HepG2 (cell line): Measurements from ENCODE around the gene NAA38. TPM values are rescaled to one million over a fixed set of nuclear protein-coding genes. Genes with fewer than 3 reads are reported as not detected.
A peak's percentile ranks its signal among the peaks of the same experiment; 100 is the strongest.

ENCODE experiments used
- ARNTL ChIP-seq: sonication (generic); formaldehyde crosslinking; IDR thresholded peaks from 2 replicates; pipeline ENCODE4 v1.4.0; 2020; ENCODE audit warnings: mild to moderate bottlenecking, missing genetic modification reagents
- KDM2A ChIP-seq: sonication (generic); formaldehyde crosslinking; IDR thresholded peaks from 2 replicates; pipeline ENCODE4 v1.4.0; 2020; ENCODE audit warnings: low read depth, missing genetic modification reagents, borderline replicate concordance
- KDM5B ChIP-seq: sonication (generic); formaldehyde crosslinking; IDR thresholded peaks from 2 replicates; pipeline ENCODE4 v1.4.0; 2020; ENCODE audit warnings: missing genetic modification reagents, mild to moderate bottlenecking, borderline replicate concordance
- MBD4 ChIP-seq: IDR thresholded peaks from 2 replicates; pipeline ENCODE4 v1.6.1; 2012; ENCODE audit warnings: low read length, inconsistent platforms, borderline replicate concordance
- MXD4 ChIP-seq: IDR thresholded peaks from 2 replicates; pipeline ENCODE4 v1.6.1; 2016; ENCODE audit warnings: mild to moderate bottlenecking, missing biosample characterization, missing genetic modification reagents
- NBN ChIP-seq: fragments of 450-650 bp; conservative IDR thresholded peaks from 2 replicates; pipeline ENCODE4 v1.6.1; 2017
- PHF5A ChIP-seq: IDR thresholded peaks from one replicate; pipeline ENCODE4 v1.6.1; 2018; ENCODE audit warnings: low read depth, missing genetic modification reagents; ENCODE audit not compliant: unreplicated experiment
- PRMT3 ChIP-seq: sonication (generic); formaldehyde crosslinking; IDR thresholded peaks from 2 replicates; pipeline ENCODE4 v1.8.1; 2022; ENCODE audit warnings: low read depth, mild to moderate bottlenecking, moderate library complexity, missing genetic modification reagents, borderline replicate concordance
- RFX3 ChIP-seq: IDR thresholded peaks from 2 replicates; pipeline ENCODE4 v1.6.1; 2016; ENCODE audit warnings: missing biosample characterization, missing genetic modification reagents
- TBX2 ChIP-seq: sonication (generic); formaldehyde crosslinking; IDR thresholded peaks from 2 replicates; pipeline ENCODE4 v1.5.0; 2020; ENCODE audit warnings: missing genetic modification reagents, mild to moderate bottlenecking, borderline replicate concordance
- THAP11 ChIP-seq: IDR thresholded peaks from 2 replicates; pipeline ENCODE4 v1.6.1; 2016; ENCODE audit warnings: missing biosample characterization, missing genetic modification reagents
- YY1 ChIP-seq: IDR thresholded peaks from 2 replicates; pipeline ENCODE4 v1.6.1; 2011; ENCODE audit warnings: low read length, low read depth, moderate library complexity, mild to moderate bottlenecking; ENCODE audit not compliant: insufficient read depth, insufficient replicate concordance
- ZEB1 ChIP-seq: IDR thresholded peaks from 2 replicates; pipeline ENCODE4 v1.6.1; 2012; ENCODE audit warnings: mild to moderate bottlenecking, low read depth, inconsistent platforms; ENCODE audit not compliant: insufficient replicate concordance
- ZFP36L2 ChIP-seq: sonication (generic); formaldehyde crosslinking; IDR thresholded peaks from 2 replicates; pipeline ENCODE4 v1.4.0; 2020; ENCODE audit warnings: missing genetic modification reagents
- ZFP62 ChIP-seq: sonication (generic); formaldehyde crosslinking; IDR thresholded peaks from 2 replicates; pipeline ENCODE4 v1.4.0; 2020; ENCODE audit warnings: missing genetic modification reagents
- ZIK1 ChIP-seq: sonication (generic); formaldehyde crosslinking; IDR thresholded peaks from 2 replicates; pipeline ENCODE4 v1.5.0; 2020; ENCODE audit warnings: mild to moderate bottlenecking, low read depth, missing genetic modification reagents, borderline replicate concordance
- ZNF136 ChIP-seq: sonication (generic); formaldehyde crosslinking; IDR thresholded peaks from 2 replicates; pipeline ENCODE4 v1.8.1; 2022; ENCODE audit warnings: low read depth, mild to moderate bottlenecking, moderate library complexity, missing genetic modification reagents
- ZNF207 ChIP-seq: fragments of 450-650 bp; IDR thresholded peaks from 2 replicates; pipeline ENCODE4 v1.6.1; 2016; ENCODE audit warnings: antibody characterized with exemption, borderline replicate concordance
- ZNF24 ChIP-seq: fragments of 450-650 bp; IDR thresholded peaks from 2 replicates; pipeline ENCODE4 v1.6.1; 2017; ENCODE audit warnings: antibody characterized with exemption, mild to moderate bottlenecking
- ZNF431 ChIP-seq: sonication (generic); formaldehyde crosslinking; IDR thresholded peaks from 2 replicates; pipeline ENCODE4 v1.9.0; 2022; ENCODE audit warnings: missing genetic modification reagents, low read depth, mild to moderate bottlenecking, borderline replicate concordance
- ZNF44 ChIP-seq: sonication (generic); formaldehyde crosslinking; IDR thresholded peaks from 2 replicates; pipeline ENCODE4 v1.5.1; 2020; ENCODE audit warnings: mild to moderate bottlenecking, missing genetic modification reagents
- ZNF556 ChIP-seq: sonication (generic); formaldehyde crosslinking; IDR thresholded peaks from 2 replicates; pipeline ENCODE4 v1.4.0; 2020; ENCODE audit warnings: mild to moderate bottlenecking, missing genetic modification reagents, borderline replicate concordance
- ZNF781 ChIP-seq: sonication (generic); formaldehyde crosslinking; IDR thresholded peaks from 2 replicates; pipeline ENCODE4 v1.5.1; 2020; ENCODE audit warnings: borderline replicate concordance, mild to moderate bottlenecking, missing genetic modification reagents; ENCODE audit errors: not compliant biosample characterization
- ZSCAN20 ChIP-seq: sonication (generic); formaldehyde crosslinking; IDR thresholded peaks from 2 replicates; pipeline ENCODE4 v1.4.0; 2020; ENCODE audit warnings: missing genetic modification reagents, mild to moderate bottlenecking, borderline replicate concordance
- polyA plus RNA-seq, 8 experiments: library from polyadenylated mRNA; depleted of rRNA in 3 of 8; stranded (reverse) in 7 of 8; unstranded in 1 of 8; fragments of >200 nt; fragmentation: Illumina TruSeq in 4 of 8; extraction: Trizol in 4 of 8; gene quantifications; 2 replicates each; pipeline versions ENCODE4 v1.2.1 to v1.2.3, GENCODE V29; 2011 to 2016; ENCODE audit warnings: low read depth in 4 of 8, missing spikeins in 1 of 8, mixed read lengths in 1 of 8; ENCODE audit not compliant: insufficient read depth in 1 of 8
- total RNA-seq, 5 experiments: library from RNA; depleted of rRNA; stranded (reverse); fragments of >200 nt; fragmentation: Illumina TruSeq; extraction: Trizol; gene quantifications; 2 replicates each; pipeline ENCODE4 v1.2.3, GENCODE V29; 2016; ENCODE audit warnings: low read depth in 1 of 5
- TF ChIP-seq, protein P1 (sequence below): sonication (generic); formaldehyde crosslinking; IDR thresholded peaks from 2 replicates; pipeline ENCODE4 v1.4.0; 2020; ENCODE audit warnings: missing genetic modification reagents
- TF ChIP-seq, protein P2 (sequence below): IDR thresholded peaks from 2 replicates; pipeline ENCODE4 v1.6.1; 2016; ENCODE audit warnings: mild to moderate bottlenecking
- TF ChIP-seq, protein P3 (sequence below): sonication (generic); formaldehyde crosslinking; IDR thresholded peaks from 2 replicates; pipeline ENCODE4 v1.5.0; 2020; ENCODE audit warnings: missing genetic modification reagents, mild to moderate bottlenecking, borderline replicate concordance

Gene NAA38
- total and polyA plus RNA-seq, 2 of the 13 experiments (the other 11 are each of a cell fraction or from before 2014, with no cell fraction given) = 46.9 to 91.6 TPM

DNA sequence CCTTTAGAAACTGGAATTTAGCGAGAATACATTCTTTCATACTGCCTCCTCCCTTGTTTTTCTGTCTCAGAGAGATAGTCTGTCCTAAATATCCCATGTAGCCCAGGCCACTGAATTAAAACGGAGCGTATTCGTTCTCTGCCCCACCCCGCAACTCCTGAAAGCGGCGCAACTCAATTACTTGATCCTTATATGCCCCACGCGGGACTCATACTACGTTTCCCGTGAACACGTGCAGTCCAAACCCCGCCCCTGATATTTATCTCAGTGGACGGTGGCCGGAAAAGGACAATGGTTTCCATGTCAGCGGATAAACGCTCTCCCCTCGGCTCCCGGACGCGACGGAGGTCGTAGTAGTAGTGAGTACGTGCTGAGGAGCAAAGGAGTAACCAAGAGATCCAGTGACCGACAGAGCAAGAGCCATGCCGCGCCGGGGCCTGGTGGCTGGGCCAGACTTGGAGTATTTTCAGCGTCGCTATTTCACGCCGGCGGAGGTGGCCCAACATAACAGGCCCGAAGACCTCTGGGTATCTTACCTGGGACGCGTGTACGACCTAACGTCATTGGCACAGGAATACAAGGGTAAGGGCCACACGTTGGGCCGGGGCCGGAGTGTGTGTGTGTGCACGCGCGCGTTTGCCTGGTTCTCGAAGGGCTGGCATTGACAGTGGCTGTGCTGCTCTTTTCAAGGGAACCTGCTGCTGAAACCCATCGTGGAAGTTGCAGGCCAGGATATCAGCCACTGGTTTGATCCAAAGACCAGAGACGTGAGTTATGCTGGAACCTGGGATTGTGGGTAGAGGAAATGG, 558 bp upstream of the NAA38 start, which contains the start of gene CYB5D1 (continued):
- TF ChIP-seq ZNF556 (CRISPR knock-in tag) = 0 out of 2 replicates have a peak, but pooled peaks have one; percentile 42
- TF ChIP-seq KDM2A (CRISPR knock-in tag) = peak; percentile 54; the same call in 1 of the 2 replicates
- no peak for TF ChIP-seq MBD4
- no peak for TF ChIP-seq YY1
- TF ChIP-seq THAP11 = peak; percentile 94
- TF ChIP-seq NBN = no peak
- TF ChIP-seq, protein P1, sequence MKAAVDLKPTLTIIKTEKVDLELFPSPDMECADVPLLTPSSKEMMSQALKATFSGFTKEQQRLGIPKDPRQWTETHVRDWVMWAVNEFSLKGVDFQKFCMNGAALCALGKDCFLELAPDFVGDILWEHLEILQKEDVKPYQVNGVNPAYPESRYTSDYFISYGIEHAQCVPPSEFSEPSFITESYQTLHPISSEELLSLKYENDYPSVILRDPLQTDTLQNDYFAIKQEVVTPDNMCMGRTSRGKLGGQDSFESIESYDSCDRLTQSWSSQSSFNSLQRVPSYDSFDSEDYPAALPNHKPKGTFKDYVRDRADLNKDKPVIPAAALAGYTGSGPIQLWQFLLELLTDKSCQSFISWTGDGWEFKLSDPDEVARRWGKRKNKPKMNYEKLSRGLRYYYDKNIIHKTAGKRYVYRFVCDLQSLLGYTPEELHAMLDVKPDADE (CRISPR knock-in tag) = no peak
- TF ChIP-seq RFX3 = peak; percentile 83
- no peak for TF ChIP-seq ZNF44
- TF ChIP-seq TBX2 = no peak; the same call in 1 of the 2 replicates
- peak; percentile 34 for TF ChIP-seq ZEB1
- no peak for TF ChIP-seq ZNF781 (CRISPR knock-in tag)
- TF ChIP-seq PHF5A (CRISPR knock-in tag) = no peak
- TF ChIP-seq PRMT3 (CRISPR knock-in tag) = no peak
- peak; percentile 84; the same call in 1 of the 2 replicates for TF ChIP-seq KDM5B (CRISPR knock-in tag)
- TF ChIP-seq MXD4 (CRISPR knock-in tag) = no peak; the same call in 1 of the 2 replicates
- no peak for TF ChIP-seq ZFP62
- no peak for TF ChIP-seq ZNF431 (CRISPR knock-in tag)
- no peak for TF ChIP-seq ZNF207
- TF ChIP-seq, protein P2, sequence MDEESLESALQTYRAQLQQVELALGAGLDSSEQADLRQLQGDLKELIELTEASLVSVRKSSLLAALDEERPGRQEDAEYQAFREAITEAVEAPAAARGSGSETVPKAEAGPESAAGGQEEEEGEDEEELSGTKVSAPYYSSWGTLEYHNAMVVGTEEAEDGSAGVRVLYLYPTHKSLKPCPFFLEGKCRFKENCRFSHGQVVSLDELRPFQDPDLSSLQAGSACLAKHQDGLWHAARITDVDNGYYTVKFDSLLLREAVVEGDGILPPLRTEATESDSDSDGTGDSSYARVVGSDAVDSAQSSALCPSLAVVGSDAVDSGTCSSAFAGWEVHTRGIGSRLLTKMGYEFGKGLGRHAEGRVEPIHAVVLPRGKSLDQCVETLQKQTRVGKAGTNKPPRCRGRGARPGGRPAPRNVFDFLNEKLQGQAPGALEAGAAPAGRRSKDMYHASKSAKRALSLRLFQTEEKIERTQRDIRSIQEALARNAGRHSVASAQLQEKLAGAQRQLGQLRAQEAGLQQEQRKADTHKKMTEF (CRISPR knock-in tag) = no peak
- no peak for TF ChIP-seq ZNF24
- TF ChIP-seq ARNTL (CRISPR knock-in tag) = 0 out of 2 replicates have a peak, but pooled peaks have one; percentile 43
- TF ChIP-seq ZIK1 (CRISPR knock-in tag) = no peak
- TF ChIP-seq, protein P3, sequence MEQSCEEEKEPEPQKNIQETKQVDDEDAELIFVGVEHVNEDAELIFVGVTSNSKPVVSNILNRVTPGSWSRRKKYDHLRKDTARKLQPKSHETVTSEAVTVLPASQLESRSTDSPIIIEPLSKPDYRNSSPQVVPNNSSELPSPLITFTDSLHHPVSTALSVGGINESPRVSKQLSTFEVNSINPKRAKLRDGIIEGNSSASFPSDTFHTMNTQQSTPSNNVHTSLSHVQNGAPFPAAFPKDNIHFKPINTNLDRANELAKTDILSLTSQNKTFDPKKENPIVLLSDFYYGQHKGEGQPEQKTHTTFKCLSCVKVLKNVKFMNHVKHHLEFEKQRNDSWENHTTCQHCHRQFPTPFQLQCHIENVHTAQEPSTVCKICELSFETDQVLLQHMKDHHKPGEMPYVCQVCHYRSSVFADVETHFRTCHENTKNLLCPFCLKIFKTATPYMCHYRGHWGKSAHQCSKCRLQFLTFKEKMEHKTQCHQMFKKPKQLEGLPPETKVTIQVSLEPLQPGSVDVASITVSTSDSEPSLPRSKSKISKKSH = no peak
- TF ChIP-seq ZSCAN20 (CRISPR knock-in tag) = no peak
- TF ChIP-seq ZFP36L2 = no peak
- no peak for TF ChIP-seq ZNF136 (CRISPR knock-in tag)
